ENCODE measurements around the gene PPP1R2. TPM values are rescaled to one million over a fixed set of nuclear protein-coding genes. Genes with fewer than 3 reads are reported as not detected.

The PPP1R2 gene
- total RNA-seq, 1 experiment from 2014 or later = 46.1 TPM

DNA sequence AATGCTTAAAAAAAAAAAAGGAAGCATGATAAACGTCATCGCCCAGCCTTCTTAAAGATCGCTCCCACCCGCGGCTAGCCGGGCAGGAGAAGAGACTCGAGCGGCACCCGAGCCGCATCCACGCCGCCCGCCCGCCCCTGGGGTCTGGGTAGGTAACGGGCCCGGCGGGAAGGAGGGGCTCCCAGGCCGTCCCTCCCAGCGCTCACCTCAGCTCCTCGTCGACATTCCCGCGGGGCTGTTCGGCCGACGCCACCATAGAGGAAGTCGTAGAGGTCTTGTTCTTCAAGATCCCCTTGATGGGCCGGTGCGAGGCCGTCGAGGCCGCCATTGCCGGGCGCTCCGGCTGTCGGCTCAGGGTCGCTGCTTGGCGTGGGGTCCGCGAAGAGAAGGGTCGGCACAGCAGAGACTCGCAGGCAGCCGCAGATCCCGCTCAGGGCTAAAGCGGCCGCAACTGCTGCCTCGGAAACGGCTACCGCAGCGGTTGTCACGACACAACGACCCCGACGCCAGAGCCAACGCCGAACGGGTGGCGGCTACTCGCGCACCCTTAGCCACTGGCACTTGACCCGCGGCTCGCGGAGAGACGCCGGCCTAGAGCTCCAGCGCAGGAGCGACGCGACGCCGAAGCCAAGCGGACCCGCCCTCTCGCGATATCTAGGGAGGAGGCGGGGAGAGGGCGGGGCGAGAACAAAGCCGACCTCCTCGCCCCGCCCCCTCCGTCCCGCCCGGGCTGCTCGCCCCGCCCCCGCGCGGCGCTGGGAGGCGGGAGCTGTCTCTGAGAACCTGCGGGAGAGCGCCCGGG is at the start of gene PPP1R2 (continued):
- TF ChIP-seq CTCF (IDR thresholded peaks at IDR 0.05 in 2 of 3, conservative IDR thresholded peaks at IDR 0.05 in 1 of 3; ENCODE audit: borderline replicate concordance in 1 of 3, insufficient read depth in 1 of 3, low read depth in 2 of 3, low read length in 2 of 3) (no peak), CBX3 (IDR thresholded peaks at IDR 0.05; ENCODE audit: low read depth) (0 out of 2 replicates have a peak, but pooled peaks have one; percentile 15), RAD21 (IDR thresholded peaks at IDR 0.05; ENCODE audit: low read depth) (no peak), CEBPB (IDR thresholded peaks at IDR 0.05; ENCODE audit: low read depth) (no peak), ATF3 (IDR thresholded peaks at IDR 0.05) (no peak), EZH2phosphoT487 (IDR thresholded peaks at IDR 0.05; ENCODE audit: borderline replicate concordance) (no peak), FOSL1 (IDR thresholded peaks at IDR 0.05; ENCODE audit: low read depth) (no peak)

- H3K4me3 ChIP-seq (replicated peaks in 1 of 2; ENCODE audit: low read depth in 1 of 2, low read length in 2 of 2) = no peak overlapping the region
- H3K4me1 ChIP-seq (ENCODE audit: control insufficient read depth in 1 of 2, insufficient read depth in 2 of 2, low read length in 2 of 2) = no peaks in the 10 kb centered on the region
- no peak for TF ChIP-seq CTCF (IDR thresholded peaks at IDR 0.05 in 2 of 3, conservative IDR thresholded peaks at IDR 0.05 in 1 of 3; ENCODE audit: borderline replicate concordance in 1 of 3, insufficient read depth in 1 of 3, low read depth in 2 of 3, low read length in 2 of 3)
- no peak for TF ChIP-seq SIN3A (IDR thresholded peaks at IDR 0.05; ENCODE audit: low read depth)
- TF ChIP-seq, protein P1, sequence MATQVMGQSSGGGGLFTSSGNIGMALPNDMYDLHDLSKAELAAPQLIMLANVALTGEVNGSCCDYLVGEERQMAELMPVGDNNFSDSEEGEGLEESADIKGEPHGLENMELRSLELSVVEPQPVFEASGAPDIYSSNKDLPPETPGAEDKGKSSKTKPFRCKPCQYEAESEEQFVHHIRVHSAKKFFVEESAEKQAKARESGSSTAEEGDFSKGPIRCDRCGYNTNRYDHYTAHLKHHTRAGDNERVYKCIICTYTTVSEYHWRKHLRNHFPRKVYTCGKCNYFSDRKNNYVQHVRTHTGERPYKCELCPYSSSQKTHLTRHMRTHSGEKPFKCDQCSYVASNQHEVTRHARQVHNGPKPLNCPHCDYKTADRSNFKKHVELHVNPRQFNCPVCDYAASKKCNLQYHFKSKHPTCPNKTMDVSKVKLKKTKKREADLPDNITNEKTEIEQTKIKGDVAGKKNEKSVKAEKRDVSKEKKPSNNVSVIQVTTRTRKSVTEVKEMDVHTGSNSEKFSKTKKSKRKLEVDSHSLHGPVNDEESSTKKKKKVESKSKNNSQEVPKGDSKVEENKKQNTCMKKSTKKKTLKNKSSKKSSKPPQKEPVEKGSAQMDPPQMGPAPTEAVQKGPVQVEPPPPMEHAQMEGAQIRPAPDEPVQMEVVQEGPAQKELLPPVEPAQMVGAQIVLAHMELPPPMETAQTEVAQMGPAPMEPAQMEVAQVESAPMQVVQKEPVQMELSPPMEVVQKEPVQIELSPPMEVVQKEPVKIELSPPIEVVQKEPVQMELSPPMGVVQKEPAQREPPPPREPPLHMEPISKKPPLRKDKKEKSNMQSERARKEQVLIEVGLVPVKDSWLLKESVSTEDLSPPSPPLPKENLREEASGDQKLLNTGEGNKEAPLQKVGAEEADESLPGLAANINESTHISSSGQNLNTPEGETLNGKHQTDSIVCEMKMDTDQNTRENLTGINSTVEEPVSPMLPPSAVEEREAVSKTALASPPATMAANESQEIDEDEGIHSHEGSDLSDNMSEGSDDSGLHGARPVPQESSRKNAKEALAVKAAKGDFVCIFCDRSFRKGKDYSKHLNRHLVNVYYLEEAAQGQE (IDR thresholded peaks at IDR 0.05; ENCODE audit: low read depth) = no peak
- TF ChIP-seq ZNF274 (IDR thresholded peaks at IDR 0.05; ENCODE audit: low read depth, low read length) = no peak
- no peak for TF ChIP-seq EZH2phosphoT487 (IDR thresholded peaks at IDR 0.05; ENCODE audit: borderline replicate concordance)
- TF ChIP-seq ATF3 (IDR thresholded peaks at IDR 0.05) = no peak
- TF ChIP-seq ELF1 (IDR thresholded peaks at IDR 0.05; ENCODE audit: borderline replicate concordance, low read depth) = no peak
- H3K9ac ChIP-seq (ENCODE audit: low read length) = no peak overlapping the region
- no peaks in the 10 kb centered on the region for H3K9me2 ChIP-seq (ENCODE audit: insufficient read depth)
- intact Hi-C loops (cut with micrococcal nuclease) = no loop called here
- ChIA-PET RAD21 (ENCODE audit: low non-redundant PET in 1 of 2, low total read pairs in 2 of 2, uncharacterized antibody in 2 of 2, unreplicated experiment in 2 of 2) (no interaction called here), POLR2A (no interaction called here), CTCF (no interaction called here)
- DNase-seq (ENCODE audit: low read depth, low spot score) = no peak
- no TSS peak for BruUV-seq (replicated peaks)
- no peaks in the 10 kb centered on the region for H3K27me3 ChIP-seq (ENCODE audit: insufficient read depth, low read length)
- no peak overlapping the region for H2AFZ ChIP-seq (ENCODE audit: low read depth, low read length, poor library complexity, severe bottlenecking)
- no peak overlapping the region for H3K27ac ChIP-seq (ENCODE audit: low read depth, low read length)
- H4K20me1 ChIP-seq (ENCODE audit: insufficient read depth) = no peaks in the 10 kb centered on the region
- ATAC-seq = no peak
- H3K4me2 ChIP-seq (ENCODE audit: low read length) = no peak overlapping the region
- no peaks in the 10 kb centered on the region; a peak in 1 of 4 replicates for H3K9me3 ChIP-seq (ENCODE audit: control insufficient read depth in 1 of 2, insufficient read depth in 1 of 2, low read depth in 1 of 2, low read length in 2 of 2)
- H3K36me3 ChIP-seq (ENCODE audit: control insufficient read depth in 1 of 2, insufficient read depth in 2 of 2, low read length in 2 of 2) = no peaks in the 10 kb centered on the region
- no peaks in the 10 kb centered on the region for H3K79me2 ChIP-seq (ENCODE audit: insufficient read depth, low read length)
Measured at GRCh38 chr3:195591852-195592251, 48.7 kb upstream of the PPP1R2 start.

All from HCT116 (cell line).